T-cell (primary cell): ENCODE data around the gene PPP6C. TPM values are rescaled to one million over a fixed set of nuclear protein-coding genes. Genes with fewer than 3 reads are reported as not detected.
A peak's percentile ranks its signal among the peaks of the same experiment; 100 is the strongest.

Source experiments
- ATAC-seq, 4 experiments: fragments of 200-7000 bp in 3 of 4; fragments of 150-1000 bp in 1 of 4; cut with Tn5 transposase; replicated peaks in 1 of 4; 1 replicate in 3 of 4; 2 replicates in 1 of 4; pipeline ENCODE4 v1.10.0; 2021; ENCODE audit warnings: moderate library complexity in 3 of 4, mild to moderate bottlenecking in 2 of 4, moderate number of reproducible peaks in 1 of 4
- CTCF ChIA-PET, 2 donors: fragments of 300-600 bp; sonication (Branson Sonifier 250); formaldehyde crosslinking; loops; one replicate each; lab custom pipeline; 2022; ENCODE audit warnings: antibody characterized with exemption in 2 of 2; lab: Charles Lee
- POLR2A ChIA-PET, 2 donors: fragments of 300-600 bp; sonication (Branson Sonifier 250); formaldehyde crosslinking; loops; one replicate each; lab custom pipeline; 2022; ENCODE audit warnings: antibody characterized with exemption in 2 of 2; lab: Charles Lee
- DNase-seq, 35 experiments: peaks; one replicate each; pipeline versions ENCODE4 v3.0.0 to v3.0.0-alpha.2; 2013 to 2023
- H3K27ac ChIP-seq: one replicate; pipeline ENCODE4 v1.5.1; 2013; ENCODE audit warnings: low read length
- H3K27me3 ChIP-seq, 2 experiments: replicated peaks in 1 of 2; 1 replicate in 1 of 2; 2 replicates in 1 of 2; pipeline versions ENCODE4 v1.6.1 to v1.7.0; 2013; ENCODE audit warnings: low read length in 1 of 2, mixed read lengths in 1 of 2; ENCODE audit not compliant: control insufficient read depth in 2 of 2, insufficient read depth in 2 of 2; ENCODE audit errors: extremely low read depth in 1 of 2
- H3K36me3 ChIP-seq, 2 donors: 1 replicate in 1 of 2; 2 replicates in 1 of 2; pipeline versions ENCODE4 v1.6.1 to v1.7.0; 2013; ENCODE audit warnings: low read length in 1 of 2; ENCODE audit not compliant: control insufficient read depth in 2 of 2, insufficient read depth in 1 of 2; ENCODE audit errors: extremely low read depth in 1 of 2
- H3K4me1 ChIP-seq, 2 experiments: 1 replicate in 1 of 2; 2 replicates in 1 of 2; pipeline versions ENCODE4 v1.6.1 to v1.7.0; 2013; ENCODE audit warnings: low read length in 2 of 2, mixed read lengths in 1 of 2; ENCODE audit not compliant: insufficient read depth in 2 of 2, control insufficient read depth in 1 of 2; ENCODE audit errors: extremely low read depth in 1 of 2
- H3K4me3 ChIP-seq, 2 donors: 1 replicate in 1 of 2; 2 replicates in 1 of 2; pipeline versions ENCODE4 v1.5.1 to v1.7.0; 2013; ENCODE audit warnings: mild to moderate bottlenecking in 2 of 2, low read length in 1 of 2, moderate library complexity in 1 of 2; ENCODE audit not compliant: control insufficient read depth in 1 of 2; ENCODE audit errors: extremely low read depth in 1 of 2
- H3K9me3 ChIP-seq: 2 replicates; pipeline ENCODE4 v1.7.0; 2013
- H3K27ac Mint-ChIP-seq, 2 donors: one replicate each; pipeline ENCODE4 v1.8.0; 2020 to 2021; ENCODE audit warnings: mild to moderate bottlenecking in 2 of 2, mixed read lengths in 2 of 2
- H3K27me3 Mint-ChIP-seq, 2 donors: one replicate each; pipeline ENCODE4 v1.8.0; 2021 to 2022; ENCODE audit warnings: mixed read lengths in 2 of 2
- H3K36me3 Mint-ChIP-seq: one replicate; pipeline ENCODE4 v1.8.0; 2021; ENCODE audit warnings: mixed read lengths
- H3K4me1 Mint-ChIP-seq, 3 donors: one replicate each; pipeline ENCODE4 v1.8.0; 2020 to 2022; ENCODE audit warnings: mixed read lengths in 3 of 3, mild to moderate bottlenecking in 1 of 3
- H3K4me3 Mint-ChIP-seq, 3 donors: one replicate each; pipeline ENCODE4 v1.8.0; 2020 to 2022; ENCODE audit warnings: mild to moderate bottlenecking in 3 of 3, mixed read lengths in 3 of 3, moderate library complexity in 3 of 3
- H3K9me3 Mint-ChIP-seq, 3 donors: one replicate each; pipeline ENCODE4 v1.8.0; 2020 to 2022; ENCODE audit warnings: mixed read lengths in 3 of 3
- WGBS: methylation state at CpG from one replicate; pipeline ENCODE4 v1.1.5; 2013; ENCODE audit warnings: missing lambda C conversion rate; ENCODE audit not compliant: insufficient coverage; 5-methylcytosine and 5-hydroxymethylcytosine counted together
- total RNA-seq, 35 experiments: library from RNA in 6 of 35; stranded (reverse) in 6 of 35; fragments of 120-200 nt in 1 of 35; gene quantifications; one replicate each; pipeline versions ENCODE4 v1.2.1 to v1.2.4 and lab custom pipeline; 2013 to 2026

PPP6C gene
- total RNA-seq, 5 donors from 2014 or later (not counting 1 experiment from before 2014, with no cell fraction given): 34.0 to 42.7 (median 37.0) TPM

DNA sequence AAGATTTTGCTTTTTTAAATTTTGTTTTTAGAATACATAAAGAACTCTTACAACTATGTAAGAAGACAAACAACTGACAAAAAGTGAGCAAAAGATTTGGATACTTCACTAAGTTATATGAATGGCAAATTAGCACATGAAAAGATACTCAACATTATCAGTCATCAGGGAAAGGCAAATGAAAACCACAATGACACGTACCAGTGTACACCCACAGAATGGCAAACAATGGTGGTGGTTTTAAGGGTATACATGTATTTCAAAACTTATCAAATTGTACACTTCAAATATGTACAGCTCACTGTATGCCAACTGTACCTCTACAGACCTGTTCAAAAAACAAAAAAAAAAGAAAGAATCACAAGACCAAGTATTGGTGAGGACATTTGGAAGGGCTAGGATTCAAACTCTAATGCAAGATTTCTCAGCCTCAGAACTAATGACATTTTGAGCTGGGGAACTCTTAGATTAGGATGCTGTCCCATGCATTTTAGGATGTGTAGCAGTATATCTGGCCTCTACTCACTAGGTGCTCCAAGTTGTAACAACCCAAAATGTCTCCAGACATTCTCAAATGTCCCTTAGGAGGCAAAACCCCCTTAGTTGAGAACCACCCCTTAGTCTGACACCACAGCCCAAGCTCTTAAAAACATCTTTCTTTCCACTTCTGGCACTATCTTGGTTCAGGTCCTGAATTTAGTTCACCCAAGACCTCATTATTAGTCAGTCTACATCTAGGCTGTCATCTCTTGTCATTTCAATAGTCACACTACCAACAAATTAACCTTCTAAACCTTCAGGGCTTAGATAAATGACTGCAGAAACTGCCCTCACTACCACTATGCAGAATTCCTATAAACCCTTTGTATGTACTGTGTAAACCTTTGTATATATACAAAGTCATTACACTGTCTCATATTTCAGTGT, 55.9 kb downstream of the PPP6C start:
- no peak for DNase-seq
- H3K4me1 Mint-ChIP-seq: peaks cover 18 to 36% (median 20%) of the 10 kb centered on the region in 3 donors
- WGBS: no CpG with 5 or more reads among the region's 1 CpG
- H3K4me3 ChIP-seq: no peak overlapping the region
- H3K27me3 Mint-ChIP-seq: no peaks in the 10 kb centered on the region
- H3K36me3 Mint-ChIP-seq: peaks cover 16% of the 10 kb centered on the region
- no peak for ATAC-seq
- peaks cover 0 to 7% (median 6%) of the 10 kb centered on the region in 3 donors for H3K9me3 Mint-ChIP-seq
- H3K27ac Mint-ChIP-seq: peak overlapping the region in 1 of 2 donors; percentile 50
- H3K4me3 Mint-ChIP-seq: no peak overlapping the region
- no peak overlapping the region for H3K27ac ChIP-seq
- CTCF ChIA-PET: interaction anchor here in 1 of 2 donors (0.6 kb wide), 2 partner anchors 53 to 217 kb away, joined by 3 read pairs; no protein-coding TSS in a partner anchor
- peaks cover 0 to 3% of the 10 kb centered on the region in 2 experiments for H3K4me1 ChIP-seq
- peaks cover 0 to 4% of the 10 kb centered on the region in 2 donors for H3K36me3 ChIP-seq
- POLR2A ChIA-PET: no interaction called here
- H3K27me3 ChIP-seq: no peaks in the 10 kb centered on the region
- H3K9me3 ChIP-seq: no peaks in the 10 kb centered on the region

DNA sequence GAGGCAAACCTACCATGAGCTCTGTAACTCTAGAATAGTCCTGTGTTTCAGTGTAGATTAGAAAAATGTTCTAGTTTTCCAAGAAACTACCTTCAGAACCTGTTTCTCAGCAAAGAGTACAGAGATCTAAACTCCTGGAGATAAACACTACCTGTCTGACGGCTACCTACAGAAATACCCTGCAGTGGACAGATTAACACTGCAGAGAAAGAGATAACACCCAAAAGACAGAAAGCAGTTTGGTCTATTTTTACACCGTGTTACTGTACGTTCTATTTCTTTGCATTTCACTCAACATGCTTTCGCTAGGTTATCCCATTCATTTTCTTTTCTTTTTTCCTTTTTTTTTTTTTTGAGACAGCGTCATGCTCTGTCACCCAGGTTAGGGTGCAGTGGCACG, 57.8 kb downstream of the PPP6C start:
- Mint-ChIP-seq H3K9me3 (peaks cover 0 to 7% (median 6%) of the 10 kb centered on the region in 3 donors), H3K4me3 (peak overlapping the region in 1 of 3 donors; percentile 29), H3K27ac (no peak overlapping the region), H3K4me1 (peaks cover 23 to 41% (median 27%) of the 10 kb centered on the region in 3 donors), H3K27me3 (no peaks in the 10 kb centered on the region), H3K36me3 (peaks cover 16% of the 10 kb centered on the region)
- Histone ChIP-seq H3K4me3 (no peak overlapping the region), H3K4me1 (peaks cover 6 to 13% of the 10 kb centered on the region in 2 experiments), H3K27me3 (no peaks in the 10 kb centered on the region), H3K27ac (no peak overlapping the region), H3K36me3 (peaks cover 0 to 4% of the 10 kb centered on the region in 2 donors), H3K9me3 (no peaks in the 10 kb centered on the region)
- ChIA-PET CTCF (interaction anchor here in 1 of 2 donors (1.0 kb wide), 1 partner anchor 12 kb away, joined by 4 read pairs; the partner anchor contains the start of gene SCAI), POLR2A (no interaction called here)
- DNase-seq: no peak
- no peak for ATAC-seq
- WGBS: 90% methylated on average over 3 of the region's 6 CpGs

DNA sequence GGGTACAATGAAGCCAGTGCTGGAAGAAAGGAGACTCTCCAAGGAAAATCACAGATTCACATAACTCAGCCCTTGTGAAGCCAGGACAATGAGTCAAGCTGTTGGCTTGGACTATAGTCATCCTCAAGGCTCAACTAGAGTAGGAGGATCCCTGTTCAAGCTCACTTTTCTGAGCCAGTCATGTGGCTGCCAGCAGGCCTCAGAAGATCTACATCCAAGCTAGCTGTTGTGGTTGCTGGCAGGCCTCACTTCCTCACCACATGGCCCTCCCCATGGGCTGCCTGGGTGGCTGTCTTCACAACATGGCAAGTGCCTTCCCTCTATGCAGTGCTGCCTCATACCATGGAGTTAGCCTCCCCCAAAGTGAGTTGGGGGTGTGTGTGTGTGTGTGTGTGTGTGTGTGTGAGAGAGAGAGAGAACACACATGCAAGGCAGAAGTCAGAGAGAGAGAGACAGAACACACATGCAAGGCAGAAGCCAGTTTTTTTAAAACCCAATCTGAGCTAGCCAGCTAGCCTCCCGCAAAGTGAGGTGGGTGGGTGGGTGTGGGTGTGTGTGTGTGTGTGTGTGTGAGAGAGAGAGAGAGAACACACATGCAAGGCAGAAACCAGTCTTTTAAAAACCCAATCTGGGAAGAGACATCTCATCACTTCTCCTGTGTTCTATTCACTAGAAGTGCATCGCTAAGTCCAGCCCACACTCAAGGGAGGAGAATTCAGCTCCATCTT, 63.4 kb downstream of the PPP6C start:
- no peaks in the 10 kb centered on the region for H3K36me3 Mint-ChIP-seq
- H3K27ac ChIP-seq: peak overlapping the region; percentile 27
- peak overlapping the region; percentile 29 to 58 (median 29) for H3K4me3 Mint-ChIP-seq
- H3K27ac Mint-ChIP-seq: peak overlapping the region; percentile 94 to 95
- peak overlapping the region in 1 of 2 donors; percentile 33 for H3K4me3 ChIP-seq
- H3K9me3 Mint-ChIP-seq: no peaks in the 10 kb centered on the region
- WGBS: no CpG with 5 or more reads among the region's 2 CpGs
- H3K27me3 ChIP-seq: no peaks in the 10 kb centered on the region
- peaks cover 33 to 40% (median 36%) of the 10 kb centered on the region in 3 donors for H3K4me1 Mint-ChIP-seq
- DNase-seq (peak; percentile 64 to 95 (median 86)), ATAC-seq (peak; percentile 99 to 100 (median 100))
- ChIA-PET POLR2A (interaction anchor here (0.7 to 0.8 kb wide), 3 partner anchors 14 to 130 kb away, joined by 3 to 6 read pairs (median 3); no protein-coding TSS in a partner anchor), CTCF (interaction anchor here (0.6 to 1.3 kb wide), 6 partner anchors 12 to 185 kb away, joined by 3 to 11 read pairs (median 4); partner anchors contain the start of gene GOLGA1 (in 1 of the 2))
- H3K9me3 ChIP-seq: no peaks in the 10 kb centered on the region
- peaks cover 27 to 35% of the 10 kb centered on the region in 2 experiments for H3K4me1 ChIP-seq
- H3K27me3 Mint-ChIP-seq: no peaks in the 10 kb centered on the region
- H3K36me3 ChIP-seq: peaks cover 0 to 4% of the 10 kb centered on the region in 2 donors

DNA sequence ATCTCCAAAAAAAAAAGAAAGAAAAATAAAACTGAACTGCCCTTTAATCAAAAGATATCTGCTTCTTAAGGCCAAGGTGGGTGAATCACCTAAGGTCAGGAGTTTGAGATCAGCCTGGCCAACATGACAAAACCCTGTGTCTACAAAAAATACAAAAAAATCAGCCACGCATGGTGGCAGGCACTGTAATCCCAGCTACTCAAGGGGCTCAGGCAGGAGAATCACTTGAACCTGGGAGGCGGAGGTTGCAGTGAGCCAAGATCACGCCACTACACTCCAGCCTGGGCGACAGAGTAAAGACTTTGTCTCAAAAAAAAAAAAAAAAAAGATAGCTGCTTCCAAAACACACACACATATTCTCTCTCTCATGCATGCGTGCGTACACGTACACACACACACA, 64.1 kb downstream of the PPP6C start:
- POLR2A ChIA-PET: interaction anchor here in 1 of 2 donors (0.8 kb wide), 1 partner anchor 14 kb away, joined by 6 read pairs; no protein-coding TSS in a partner anchor
- Histone ChIP-seq H3K27ac (peak overlapping the region; percentile 27), H3K9me3 (no peaks in the 10 kb centered on the region), H3K36me3 (peaks cover 0 to 4% of the 10 kb centered on the region in 2 donors), H3K4me1 (peaks cover 32 to 38% of the 10 kb centered on the region in 2 experiments), H3K4me3 (no peak overlapping the region), H3K27me3 (no peaks in the 10 kb centered on the region)
- Mint-ChIP-seq H3K27ac (peak overlapping the region; percentile 94 to 95), H3K4me1 (peaks cover 39 to 46% (median 42%) of the 10 kb centered on the region in 3 donors), H3K4me3 (peak overlapping the region in 1 of 3 donors; percentile 58), H3K9me3 (no peaks in the 10 kb centered on the region), H3K36me3 (no peaks in the 10 kb centered on the region), H3K27me3 (no peaks in the 10 kb centered on the region)
- CTCF ChIA-PET: interaction anchor here (0.6 to 1.3 kb wide), 6 partner anchors 14 to 355 kb away, joined by 3 to 9 read pairs (median 4); partner anchors contain the start of gene GOLGA1 (in 1 of the 2)
- no peak for DNase-seq
- ATAC-seq: peak in 1 of 4 experiments; percentile 2
- 80% methylated on average over 4 of the region's 7 CpGs for WGBS

DNA sequence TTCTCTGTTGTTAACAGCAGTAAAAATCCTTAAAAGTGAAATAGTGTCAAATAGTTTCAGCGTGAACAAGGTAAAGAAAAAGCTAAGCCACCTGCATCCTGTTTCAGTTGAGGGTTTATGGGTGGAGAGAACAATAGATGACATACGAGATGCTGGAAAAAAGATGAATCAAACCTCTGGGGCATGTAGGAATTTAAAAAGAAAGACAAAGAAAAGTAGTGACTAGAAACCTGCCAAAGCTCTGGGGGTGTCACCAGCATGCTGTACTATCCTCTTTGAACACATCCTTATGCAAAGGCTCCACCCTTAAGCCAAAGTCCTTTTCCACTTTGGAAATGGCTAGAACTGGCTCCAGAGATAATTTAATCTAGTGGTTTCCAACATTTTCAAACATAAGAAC, 68.5 kb downstream of the PPP6C start:
- POLR2A ChIA-PET: no interaction called here
- 33% methylated on average over 1 of the region's 2 CpGs for WGBS
- H3K9me3 ChIP-seq: no peaks in the 10 kb centered on the region
- H3K27me3 ChIP-seq: no peaks in the 10 kb centered on the region
- peaks cover 40 to 47% (median 43%) of the 10 kb centered on the region in 3 donors for H3K4me1 Mint-ChIP-seq
- no peaks in the 10 kb centered on the region for H3K27me3 Mint-ChIP-seq
- H3K4me3 ChIP-seq: peak overlapping the region in 1 of 2 donors; percentile 23
- no peak overlapping the region for H3K27ac ChIP-seq
- no peaks in the 10 kb centered on the region for H3K9me3 Mint-ChIP-seq
- H3K36me3 ChIP-seq: no peaks in the 10 kb centered on the region
- CTCF ChIA-PET: interaction anchor here in 1 of 2 donors (0.5 kb wide), 1 partner anchor 43 kb away, joined by 8 read pairs; no protein-coding TSS in a partner anchor
- peak overlapping the region; percentile 26 to 29 for H3K27ac Mint-ChIP-seq
- H3K36me3 Mint-ChIP-seq: peaks cover 6% of the 10 kb centered on the region
- H3K4me3 Mint-ChIP-seq: peak overlapping the region in 1 of 3 donors; percentile 39
- peak in 1 of 4 experiments; percentile 40 for ATAC-seq
- DNase-seq: no peak
- H3K4me1 ChIP-seq: peaks cover 28 to 33% of the 10 kb centered on the region in 2 experiments
